NB4 (cell line): ENCODE data around the gene WDR26.
"Not testable (repeated sequence)": the region's sequence is repeated elsewhere in the genome, so short reads cannot be mapped to it uniquely, and the experiment has no call there.

Experiments used
- MYC ChIP-seq: IDR thresholded peaks from 2 replicates; pipeline ENCODE4 v1.6.1; 2011; ENCODE audit warnings: low read depth, low read length
- POLR2A ChIP-seq: IDR thresholded peaks from 2 replicates; pipeline ENCODE4 v1.6.1; 2011; ENCODE audit warnings: mild to moderate bottlenecking; ENCODE audit not compliant: insufficient read length; ENCODE audit errors: extremely low read depth

- not testable (repeated sequence) for TF ChIP-seq MYC, POLR2A
Observed at GRCh38 chr1:224340453-224341384, 93.9 kb downstream of the WDR26 start.
